K562 treated with DMSO at 1 percent for 12 hours (cell line): ENCODE measurements around the gene KCND3. TPM values are rescaled to one million over a fixed set of nuclear protein-coding genes. Genes with fewer than 3 reads are reported as not detected.

Source experiments
- total RNA-seq: library from RNA; unstranded; fragments of 300-600 nt; gene quantifications from 2 replicates; pipeline ENCODE4 v1.2.3, GENCODE V29; 2022; ENCODE audit not compliant: insufficient read depth

Gene KCND3
- total RNA-seq: not detected in 2 replicates

GRCh38 chr1:111989531-111990025 is at the start of gene KCND3:
Gene KCND3 (minus strand): TSS chr1:111989668.

DNA sequence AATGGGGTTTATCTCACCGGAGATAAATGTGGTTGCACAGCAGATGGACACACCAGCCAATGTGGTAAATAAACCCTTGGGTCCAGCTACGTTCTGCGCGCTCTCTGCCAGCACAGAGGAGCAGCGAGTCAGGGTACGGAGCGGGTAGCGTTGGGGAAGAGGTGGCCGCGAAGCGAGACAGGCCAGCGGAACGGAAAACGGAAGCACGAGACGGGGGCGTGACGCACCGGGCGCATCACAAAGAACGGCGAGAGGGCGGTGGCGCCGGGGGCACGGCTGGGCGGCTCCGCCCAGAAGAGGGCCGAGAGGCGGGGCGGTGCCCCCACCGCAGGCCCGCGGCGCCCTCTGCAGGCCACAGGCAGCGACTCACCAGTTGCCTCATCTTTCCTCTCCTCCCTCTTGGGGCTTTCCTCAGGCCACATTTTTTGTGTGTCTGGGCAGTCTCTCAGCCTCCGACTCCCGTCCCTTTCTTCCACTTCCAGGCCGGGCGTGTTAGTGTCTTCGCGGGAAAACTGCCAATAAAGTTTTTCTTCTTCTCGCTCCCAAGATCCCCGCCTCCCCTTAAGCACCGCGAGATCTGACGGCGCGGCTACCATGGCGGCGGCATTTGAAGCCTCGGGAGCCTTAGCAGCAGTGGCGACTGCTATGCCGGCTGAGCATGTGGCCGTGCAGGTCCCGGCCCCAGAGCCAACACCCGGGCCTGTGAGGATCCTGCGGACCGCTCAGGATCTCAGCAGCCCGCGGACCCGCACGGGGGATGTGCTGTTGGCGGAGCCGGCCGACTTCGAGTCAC is 233.9 kb downstream of the KCND3 start, which contains the start of gene DDX20:
Gene DDX20, plus strand, starts transcription at position 571 of the 793 bp plus-strand sequence. Its CDS starts 24 bp downstream, at position 595.

GRCh38 chr1:111739194-111739924 is 250.1 kb downstream of the KCND3 start, which contains the start of gene INKA2:
Gene INKA2 (minus strand): TSS chr1:111739395. CDS start chr1:111739242, 153 bp downstream.

Other genes with a start within 250 kb of the KCND3 start
- 6.8 and 14.8 TPM in 2 replicates for gene DDX20, start 233.8 kb downstream of the KCND3 start, total RNA-seq